GM23338 (cell line): ENCODE results near the gene NAP1L4. TPM values are rescaled to one million over a fixed set of nuclear protein-coding genes. Genes with fewer than 3 reads are reported as not detected.

ENCODE experiments used
- CTCF ChIP-seq, 2 experiments: fragments of 200-600 bp in 1 of 2; sonication (generic) in 1 of 2; conservative IDR thresholded peaks; 2 replicates each; pipeline versions ENCODE4 v1.5.1 to v1.6.1; 2016 to 2017; ENCODE audit warnings: antibody characterized with exemption in 2 of 2, low read depth in 2 of 2, mild to moderate bottlenecking in 2 of 2, moderate library complexity in 1 of 2
- ETS1 ChIP-seq: IDR thresholded peaks from 2 replicates; pipeline ENCODE4 v1.6.1; 2016; ENCODE audit warnings: antibody characterized with exemption
- EZH2 ChIP-seq: fragments of 200-600 bp; sonication (generic); IDR thresholded peaks from one replicate; pipeline ENCODE4 v1.8.0; 2017; ENCODE audit warnings: antibody characterized with exemption, mild to moderate bottlenecking, low read depth; ENCODE audit not compliant: unreplicated experiment
- JUNB ChIP-seq: IDR thresholded peaks from one replicate; pipeline ENCODE4 v1.6.1; 2016; ENCODE audit warnings: antibody characterized with exemption; ENCODE audit not compliant: unreplicated experiment
- NANOG ChIP-seq: IDR thresholded peaks from 2 replicates; pipeline ENCODE4 v1.6.1; 2016; ENCODE audit warnings: antibody characterized with exemption, borderline replicate concordance
- POLR2AphosphoS5 ChIP-seq: IDR thresholded peaks from 2 replicates; pipeline ENCODE4 v1.6.1; 2016; ENCODE audit warnings: antibody characterized with exemption, low read depth
- REST ChIP-seq: IDR thresholded peaks from one replicate; pipeline ENCODE4 v1.6.1; 2018; ENCODE audit warnings: antibody characterized with exemption; ENCODE audit not compliant: unreplicated experiment
- ZNF114 ChIP-seq: fragments of 250-450 bp; sonication (Bioruptor Pico); IDR thresholded peaks from 2 replicates; pipeline ENCODE4 v1.5.0; 2020; ENCODE audit warnings: mild to moderate bottlenecking, moderate library complexity
- ZNF331 ChIP-seq: fragments of 250-450 bp; sonication (Bioruptor Pico); IDR thresholded peaks from 2 replicates; pipeline ENCODE4 v1.5.0; 2020; ENCODE audit warnings: low read depth, mild to moderate bottlenecking, moderate library complexity
- ZNF462 ChIP-seq: fragments of 250-450 bp; sonication (Bioruptor Pico); IDR thresholded peaks from 2 replicates; pipeline ENCODE4 v1.5.0; 2020; ENCODE audit warnings: mild to moderate bottlenecking, moderate library complexity
- polyA plus RNA-seq: library from polyadenylated mRNA; unstranded; fragments of >200 nt; fragmentation: Nextera tagmentation; extraction: Ambion mirVana; gene quantifications from 2 replicates; pipeline ENCODE4 v1.2.1, GENCODE V29; 2016
- total RNA-seq: library from RNA; depleted of rRNA; stranded (reverse); fragments of >200 nt; shearing (Covaris generic); gene quantifications from 2 replicates; pipeline ENCODE4 v1.2.3, GENCODE V29; 2014

The NAP1L4 gene
- total and polyA plus RNA-seq, 2 experiments from 2014 or later: 181 to 189 TPM

- TF ChIP-seq ZNF462 (no peak), ZNF114 (no peak), JUNB (no peak), REST (no peak), NANOG (no peak), POLR2AphosphoS5 (no peak), ETS1 (no peak), CTCF (conservative IDR thresholded peaks at IDR 0.05; ENCODE audit: low read depth in 2 of 2) (no peak), EZH2 (no peak), ZNF331 (no peak)
Observed at GRCh38 chr11:3009481-3009880, 17.4 kb upstream of the NAP1L4 start (continued).
